HG03575 (cell line): ENCODE measurements around the gene VPS35.
"Not testable (repeated sequence)": the region's sequence is repeated elsewhere in the genome, so short reads cannot be mapped to it uniquely, and the experiment has no call there.

Experiments used
- ATAC-seq: cut with Tn5 transposase; IDR thresholded peaks from one replicate; pipeline ENCODE4 v1.9.1; 2021; ENCODE audit not compliant: unreplicated experiment, insufficient number of reproducible peaks, low FRiP score; ENCODE audit errors: extremely low read depth

VPS35 gene

DNA sequence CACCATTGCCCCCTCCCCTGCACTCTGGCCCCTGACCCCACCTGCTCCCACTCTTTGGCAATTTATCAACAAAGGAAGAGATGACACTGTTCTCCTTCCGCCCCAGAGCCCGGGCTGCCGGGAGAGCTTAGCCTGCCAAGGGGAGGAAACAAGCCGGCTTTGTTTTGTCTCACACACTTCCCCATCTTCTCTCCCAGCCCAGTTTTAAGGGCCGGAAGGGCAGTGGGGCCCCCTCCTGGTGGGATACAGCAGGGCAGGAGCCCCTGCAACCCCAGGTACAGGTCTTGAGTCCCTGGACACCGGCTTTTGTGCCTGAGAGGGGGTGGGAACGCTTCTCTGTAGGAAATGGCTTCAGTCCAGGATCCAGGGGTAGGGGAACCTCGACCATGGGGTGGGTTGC, 65.7 kb downstream of the VPS35 start:
- ATAC-seq, result not testable (repeated sequence)

DNA sequence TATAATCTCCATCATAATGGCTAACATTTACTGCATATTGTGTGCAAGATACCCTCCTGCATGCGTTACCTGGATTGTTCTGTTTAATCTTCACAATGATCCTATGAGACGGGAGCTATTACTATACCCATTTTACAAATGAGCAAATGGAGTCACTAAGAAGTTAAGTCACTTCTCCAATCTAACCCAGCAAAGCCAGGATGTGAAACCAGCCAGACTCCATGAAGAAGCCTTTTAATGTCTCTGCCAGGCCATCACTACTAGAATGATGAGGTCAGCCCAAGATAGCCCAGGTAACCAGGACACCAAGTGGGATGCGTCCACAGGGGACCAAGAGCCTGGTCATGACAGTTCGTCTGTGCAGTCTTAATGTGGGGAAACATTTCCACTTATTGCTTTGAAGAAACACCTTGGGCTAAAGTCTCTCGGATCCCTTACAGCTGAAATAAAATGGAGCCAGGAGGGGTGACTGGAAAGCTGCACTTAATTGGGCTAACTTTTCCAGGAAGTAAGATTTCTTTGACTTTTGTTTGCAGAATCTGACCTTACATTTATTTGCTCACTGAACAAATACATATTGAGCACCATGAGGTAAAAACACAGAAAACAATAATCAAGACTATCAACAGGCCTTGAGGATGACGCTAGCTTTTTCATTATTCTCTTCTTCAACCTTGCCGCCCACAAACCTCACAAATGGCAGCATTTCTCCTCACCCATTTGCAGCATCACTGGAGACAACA, 66.9 kb downstream of the VPS35 start:
- no peak for ATAC-seq

GRCh38 chr16:46621006-46621933, 67.7 kb downstream of the VPS35 start, which contains the start of gene SHCBP1:
TSS of gene SHCBP1 (minus strand) at chr16:46621379. CDS start at chr16:46621359, 20 bp downstream.
- ATAC-seq, result no peak

- ATAC-seq, result no peak
Observed at GRCh38 chr16:46620266-46621005, 68.5 kb downstream of the VPS35 start.

GRCh38 chr16:46618516-46618915, 70.5 kb downstream of the VPS35 start:
- ATAC-seq, result no peak

DNA sequence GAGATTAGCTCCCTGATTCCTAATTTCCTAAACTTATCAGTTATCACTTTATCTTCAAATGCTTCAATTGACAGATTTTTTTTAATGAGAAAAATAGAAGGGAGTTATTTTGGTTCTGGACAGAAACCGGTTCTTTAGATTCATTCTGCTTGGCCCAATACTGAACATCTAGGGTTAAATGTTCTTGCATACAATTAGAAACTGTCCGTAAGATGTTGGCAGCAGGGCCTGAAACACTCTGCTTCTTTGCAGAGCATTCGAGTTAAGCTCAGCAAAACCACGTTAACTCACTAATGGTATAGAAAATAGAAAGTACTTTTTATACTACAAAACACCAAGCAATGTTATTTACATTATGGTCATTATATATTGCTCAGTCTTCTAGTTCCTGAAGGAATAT, 75.0 kb downstream of the VPS35 start:
- ATAC-seq, result no peak

DNA sequence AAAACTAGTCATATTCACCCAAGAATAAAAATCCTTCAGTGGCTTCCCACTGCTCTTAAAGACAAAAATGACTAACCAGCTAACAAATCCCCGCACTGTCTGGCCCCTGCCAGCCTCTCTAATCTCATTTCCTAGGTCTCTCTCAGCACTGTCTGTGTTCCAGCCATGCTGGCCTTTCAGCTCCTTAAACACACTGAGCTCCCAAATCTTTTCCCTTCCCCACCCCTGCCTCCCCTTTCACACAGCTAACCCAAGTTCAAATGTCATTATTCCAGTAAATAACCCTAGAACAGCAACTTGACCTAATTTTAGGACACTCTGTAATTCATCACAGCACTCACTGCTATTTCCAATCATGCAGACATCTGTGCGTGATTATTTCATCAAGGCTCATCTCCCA, 75.6 kb downstream of the VPS35 start:
- no peak for ATAC-seq

- peak; percentile 64 for ATAC-seq
Observed at GRCh38 chr16:46612121-46612520, 76.9 kb downstream of the VPS35 start.

DNA sequence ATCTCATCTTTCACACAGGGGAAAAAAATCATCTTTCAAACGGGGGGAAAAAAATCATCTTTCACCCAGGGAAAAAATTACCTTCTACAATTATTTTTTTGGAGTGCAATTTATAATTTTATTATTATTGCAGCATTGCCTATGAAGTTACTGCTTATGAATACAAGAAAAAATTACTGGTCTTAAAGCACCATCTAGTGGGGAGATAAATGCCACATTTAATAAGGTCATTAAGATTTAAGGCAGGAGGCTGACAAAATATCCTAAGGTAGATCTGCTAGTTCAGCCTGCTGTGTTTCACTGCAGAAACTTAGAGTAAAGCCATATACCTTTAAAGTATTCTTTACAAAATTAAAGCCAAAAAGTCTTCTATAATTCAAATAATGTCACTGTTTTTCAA, 81.4 kb downstream of the VPS35 start:
- no peak for ATAC-seq

DNA sequence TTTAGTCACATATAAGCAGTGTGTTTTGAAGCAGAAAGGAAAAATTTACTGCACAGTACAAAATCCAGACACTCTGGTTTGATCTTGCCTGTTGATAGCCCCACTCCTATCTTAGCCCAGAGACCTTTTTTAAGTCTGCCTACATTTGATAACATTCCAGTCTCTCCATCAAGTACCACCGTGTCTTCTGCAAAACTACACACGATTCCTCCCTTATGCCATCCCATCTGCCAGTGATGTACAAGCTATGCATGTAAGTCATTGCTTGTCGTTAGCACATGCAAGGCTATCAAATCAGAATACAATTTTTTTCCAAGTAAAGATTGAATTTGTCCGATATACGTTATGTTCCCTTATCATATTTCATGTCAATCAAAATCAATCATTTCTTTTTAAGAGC, 82.7 kb downstream of the VPS35 start:
- ATAC-seq, result no peak
